Measurements from ENCODE around the gene APEH. TPM values are rescaled to one million over a fixed set of nuclear protein-coding genes. Genes with fewer than 3 reads are reported as not detected.

Gene APEH
- total and polyA plus RNA-seq, 2 of the 13 experiments (the other 11 are each of a cell fraction or from before 2014, with no cell fraction given) = 116 to 130 TPM

DNA sequence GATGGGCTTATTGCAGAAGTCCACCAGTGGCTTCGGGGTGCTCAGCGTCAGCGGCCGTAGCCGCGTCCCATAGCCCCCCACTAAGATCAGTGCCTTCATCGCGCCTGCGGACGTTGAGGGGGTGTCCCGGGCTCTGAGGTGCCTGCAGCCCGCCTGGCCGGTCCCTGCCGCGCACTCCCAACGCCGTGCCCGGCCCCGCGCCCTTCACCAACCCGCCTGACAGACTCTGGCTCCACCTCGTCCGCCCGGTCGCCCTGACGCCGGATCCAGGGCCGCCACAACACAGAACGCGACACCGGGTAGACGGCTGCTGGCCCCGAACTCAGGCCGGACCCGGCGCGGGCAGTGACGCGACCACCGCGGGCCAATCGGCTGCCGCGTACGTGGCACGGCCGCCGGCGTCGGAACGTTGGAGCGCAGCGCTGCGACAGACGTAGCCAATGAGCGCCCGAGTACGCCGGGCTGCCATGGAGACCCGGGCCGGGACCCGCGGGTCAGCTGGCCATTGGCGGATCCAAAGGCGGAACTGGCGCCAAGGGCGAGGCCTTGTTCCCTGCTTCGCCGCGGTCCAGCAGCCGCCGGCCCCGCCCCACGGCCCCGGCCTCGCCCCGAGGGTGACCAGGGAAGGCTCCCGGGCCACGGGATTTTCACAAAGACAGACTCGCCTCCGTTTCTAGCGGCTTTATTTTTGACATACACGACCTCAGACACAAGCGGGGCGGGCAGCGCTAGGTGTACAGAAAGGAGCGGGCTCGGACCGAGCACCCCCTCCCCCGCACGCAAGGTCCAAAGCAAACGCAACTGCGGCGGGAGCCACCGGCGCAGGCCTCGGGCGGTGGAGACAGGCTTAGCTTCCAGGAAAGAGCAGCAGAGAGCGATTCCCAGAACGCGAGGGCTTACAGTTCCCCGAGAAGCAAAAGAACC is 49.7 kb downstream of the APEH start, which contains the start of gene GMPPB (continued):
- TF ChIP-seq NFIB (CRISPR knock-in tag; IDR thresholded peaks at IDR 0.05; ENCODE audit: borderline replicate concordance) (no peak), ZNF33A (CRISPR knock-in tag; IDR thresholded peaks at IDR 0.05; ENCODE audit: borderline replicate concordance) (no peak), ZNF343 (CRISPR knock-in tag; IDR thresholded peaks at IDR 0.05) (no peak), ZSCAN22 (CRISPR knock-in tag; IDR thresholded peaks at IDR 0.05) (no peak), ZNF737 (CRISPR knock-in tag; IDR thresholded peaks at IDR 0.05; ENCODE audit: borderline replicate concordance) (no peak), SALL1 (CRISPR knock-in tag; IDR thresholded peaks at IDR 0.05) (peak; percentile 62), MAFF (IDR thresholded peaks at IDR 0.05; ENCODE audit: low read depth, low read length) (no peak), FOXC1 (CRISPR knock-in tag; IDR thresholded peaks at IDR 0.05; ENCODE audit: borderline replicate concordance) (no peak; the same call in none of the 2 replicates), TOPORS (CRISPR knock-in tag; IDR thresholded peaks at IDR 0.05) (no peak), PPARG (CRISPR knock-in tag; conservative IDR thresholded peaks at IDR 0.05) (no peak), ZNF329 (CRISPR knock-in tag; IDR thresholded peaks at IDR 0.05; ENCODE audit: low read depth) (0 out of 2 replicates have a peak, but pooled peaks have one; percentile 33), MXI1 (IDR thresholded peaks at IDR 0.05; ENCODE audit: borderline replicate concordance, low read depth, low read length) (peak; percentile 55; the same call in 1 of the 3 replicates), KDM5B (CRISPR knock-in tag; IDR thresholded peaks at IDR 0.05; ENCODE audit: borderline replicate concordance) (peak; percentile 89; the same call in 1 of the 2 replicates), ZNF816 (CRISPR knock-in tag; IDR thresholded peaks at IDR 0.05; ENCODE audit: borderline replicate concordance) (no peak), MTF2 (CRISPR knock-in tag; IDR thresholded peaks at IDR 0.05; ENCODE audit: borderline replicate concordance) (no peak), SOX5 (CRISPR knock-in tag; IDR thresholded peaks at IDR 0.05; ENCODE audit: borderline replicate concordance) (peak; percentile 22; the same call in 1 of the 2 replicates), SYNCRIP (IDR thresholded peaks at IDR 0.05; ENCODE audit: insufficient read depth, low read depth, low read length) (no peak), ZNF782 (CRISPR knock-in tag; IDR thresholded peaks at IDR 0.05; ENCODE audit: borderline replicate concordance) (peak; percentile 78; the same call in 1 of the 2 replicates), NR2C2 (CRISPR knock-in tag; IDR thresholded peaks at IDR 0.05; ENCODE audit: borderline replicate concordance) (peak; percentile 73), TFAP4 (IDR thresholded peaks at IDR 0.05; ENCODE audit: borderline replicate concordance, low read depth) (peak; percentile 63; the same call in 1 of the 2 replicates), RFXAP (CRISPR knock-in tag; IDR thresholded peaks at IDR 0.05; ENCODE audit: borderline replicate concordance) (peak; percentile 98), ZNF34 (CRISPR knock-in tag; IDR thresholded peaks at IDR 0.05; ENCODE audit: borderline replicate concordance) (no peak), ZNF510 (CRISPR knock-in tag; IDR thresholded peaks at IDR 0.05; ENCODE audit: low read depth) (peak; percentile 77; the same call in 1 of the 2 replicates), SCMH1 (CRISPR knock-in tag; IDR thresholded peaks at IDR 0.05; ENCODE audit: borderline replicate concordance) (no peak)
- TF ChIP-seq, protein P1, sequence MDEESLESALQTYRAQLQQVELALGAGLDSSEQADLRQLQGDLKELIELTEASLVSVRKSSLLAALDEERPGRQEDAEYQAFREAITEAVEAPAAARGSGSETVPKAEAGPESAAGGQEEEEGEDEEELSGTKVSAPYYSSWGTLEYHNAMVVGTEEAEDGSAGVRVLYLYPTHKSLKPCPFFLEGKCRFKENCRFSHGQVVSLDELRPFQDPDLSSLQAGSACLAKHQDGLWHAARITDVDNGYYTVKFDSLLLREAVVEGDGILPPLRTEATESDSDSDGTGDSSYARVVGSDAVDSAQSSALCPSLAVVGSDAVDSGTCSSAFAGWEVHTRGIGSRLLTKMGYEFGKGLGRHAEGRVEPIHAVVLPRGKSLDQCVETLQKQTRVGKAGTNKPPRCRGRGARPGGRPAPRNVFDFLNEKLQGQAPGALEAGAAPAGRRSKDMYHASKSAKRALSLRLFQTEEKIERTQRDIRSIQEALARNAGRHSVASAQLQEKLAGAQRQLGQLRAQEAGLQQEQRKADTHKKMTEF (CRISPR knock-in tag; IDR thresholded peaks at IDR 0.05) = peak; percentile 64; the same call in 1 of the 2 replicates
- TF ChIP-seq, protein P2, sequence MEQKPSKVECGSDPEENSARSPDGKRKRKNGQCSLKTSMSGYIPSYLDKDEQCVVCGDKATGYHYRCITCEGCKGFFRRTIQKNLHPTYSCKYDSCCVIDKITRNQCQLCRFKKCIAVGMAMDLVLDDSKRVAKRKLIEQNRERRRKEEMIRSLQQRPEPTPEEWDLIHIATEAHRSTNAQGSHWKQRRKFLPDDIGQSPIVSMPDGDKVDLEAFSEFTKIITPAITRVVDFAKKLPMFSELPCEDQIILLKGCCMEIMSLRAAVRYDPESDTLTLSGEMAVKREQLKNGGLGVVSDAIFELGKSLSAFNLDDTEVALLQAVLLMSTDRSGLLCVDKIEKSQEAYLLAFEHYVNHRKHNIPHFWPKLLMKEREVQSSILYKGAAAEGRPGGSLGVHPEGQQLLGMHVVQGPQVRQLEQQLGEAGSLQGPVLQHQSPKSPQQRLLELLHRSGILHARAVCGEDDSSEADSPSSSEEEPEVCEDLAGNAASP (CRISPR knock-in tag; IDR thresholded peaks at IDR 0.05; ENCODE audit: borderline replicate concordance) = peak; percentile 16; the same call in 1 of the 2 replicates
